CD4-positive, CD25-positive, alpha-beta regulatory T cell (primary cell): ENCODE measurements around the gene PCDHB10. TPM values are rescaled to one million over a fixed set of nuclear protein-coding genes. Genes with fewer than 3 reads are reported as not detected.
"Not testable (repeated sequence)": the region's sequence is repeated elsewhere in the genome, so short reads cannot be mapped to it uniquely, and the experiment has no call there.

Source experiments
- ATAC-seq, 2 donors: fragments of 150-1000 bp; cut with Tn5 transposase; one replicate each; pipeline ENCODE4 v1.10.0; 2021; ENCODE audit warnings: low read depth in 2 of 2, moderate number of reproducible peaks in 2 of 2, moderate library complexity in 1 of 2
- DNase-seq, 3 donors: peaks; one replicate each; pipeline versions ENCODE4 v3.0.0 to v3.0.0-alpha.2; 2012 to 2022; ENCODE audit warnings: mixed read lengths in 1 of 3
- H3K27ac ChIP-seq: one replicate; pipeline ENCODE4 v1.7.0; 2013; ENCODE audit warnings: mild to moderate bottlenecking, low read length; ENCODE audit not compliant: insufficient read depth, poor library complexity, severe bottlenecking
- H3K27me3 ChIP-seq: one replicate; pipeline ENCODE4 v1.7.0; 2013; ENCODE audit warnings: low read length; ENCODE audit not compliant: control insufficient read depth, insufficient read depth
- H3K36me3 ChIP-seq: one replicate; pipeline ENCODE4 v1.7.0; 2013; ENCODE audit warnings: mild to moderate bottlenecking, low read length, moderate library complexity; ENCODE audit not compliant: control insufficient read depth, insufficient read depth
- H3K4me1 ChIP-seq: 2 replicates; pipeline ENCODE4 v1.7.0; 2013; ENCODE audit warnings: mild to moderate bottlenecking, low read length; ENCODE audit not compliant: insufficient read depth, control insufficient read depth, poor library complexity, severe bottlenecking
- H3K4me3 ChIP-seq: one replicate; pipeline ENCODE4 v1.7.0; 2013; ENCODE audit warnings: low read depth, mild to moderate bottlenecking, low read length, moderate library complexity
- H3K9me3 ChIP-seq, 2 experiments: 1 replicate in 1 of 2; 2 replicates in 1 of 2; pipeline ENCODE4 v1.7.0; 2013; ENCODE audit warnings: low read length in 2 of 2, mild to moderate bottlenecking in 1 of 2, moderate library complexity in 1 of 2; ENCODE audit not compliant: control insufficient read depth in 2 of 2
- H3K27ac Mint-ChIP-seq, 3 donors: one replicate each; pipeline ENCODE4 v1.8.0; 2020 to 2022; ENCODE audit warnings: mild to moderate bottlenecking in 3 of 3, mixed read lengths in 3 of 3, moderate library complexity in 2 of 3
- H3K27me3 Mint-ChIP-seq: one replicate; pipeline ENCODE4 v1.8.0; 2022; ENCODE audit warnings: mild to moderate bottlenecking, mixed read lengths
- H3K36me3 Mint-ChIP-seq: one replicate; pipeline ENCODE4 v1.8.0; 2020; ENCODE audit warnings: mixed read lengths
- H3K4me1 Mint-ChIP-seq, 4 donors: one replicate each; pipeline ENCODE4 v1.8.0; 2020 to 2022; ENCODE audit warnings: mixed read lengths in 4 of 4, mild to moderate bottlenecking in 1 of 4
- H3K4me3 Mint-ChIP-seq, 4 donors: one replicate each; pipeline ENCODE4 v1.8.0; 2020 to 2022; ENCODE audit warnings: mild to moderate bottlenecking in 4 of 4, mixed read lengths in 4 of 4, moderate library complexity in 3 of 4
- H3K9me3 Mint-ChIP-seq, 7 donors: one replicate each; pipeline ENCODE4 v1.8.0; 2020 to 2022; ENCODE audit warnings: mixed read lengths in 7 of 7, mild to moderate bottlenecking in 3 of 7, moderate library complexity in 2 of 7
- polyA plus RNA-seq, 4 donors: library from polyadenylated mRNA; unstranded; fragments of 300-500 nt; fragmentation: Illumina TruSeq; gene quantifications; one replicate each; pipeline ENCODE4 v1.2.3, GENCODE V29; 2021
- total RNA-seq: library from RNA; stranded (reverse); gene quantifications from one replicate; pipeline ENCODE4 v1.2.3, GENCODE V29; 2022

Gene PCDHB10
- total and polyA plus RNA-seq, 5 donors from 2014 or later, result not detected

GRCh38 chr5:141157356-141157755, 34.8 kb upstream of the PCDHB10 start:
- H3K4me3 ChIP-seq, H3K4me1 ChIP-seq, H3K27ac Mint-ChIP-seq, H3K4me1 Mint-ChIP-seq, H3K4me3 Mint-ChIP-seq, ATAC-seq, H3K27me3 ChIP-seq, H3K36me3 ChIP-seq, H3K36me3 Mint-ChIP-seq, DNase-seq, H3K27ac ChIP-seq: not testable (repeated sequence)
- H3K9me3 Mint-ChIP-seq, result peaks cover 2 to 21% (median 10%) of the 10 kb centered on the region in 7 donors
- H3K27me3 Mint-ChIP-seq, result peaks cover 14% of the 10 kb centered on the region
- H3K9me3 ChIP-seq, result peaks cover 10 to 15% of the 10 kb centered on the region in 2 experiments

DNA sequence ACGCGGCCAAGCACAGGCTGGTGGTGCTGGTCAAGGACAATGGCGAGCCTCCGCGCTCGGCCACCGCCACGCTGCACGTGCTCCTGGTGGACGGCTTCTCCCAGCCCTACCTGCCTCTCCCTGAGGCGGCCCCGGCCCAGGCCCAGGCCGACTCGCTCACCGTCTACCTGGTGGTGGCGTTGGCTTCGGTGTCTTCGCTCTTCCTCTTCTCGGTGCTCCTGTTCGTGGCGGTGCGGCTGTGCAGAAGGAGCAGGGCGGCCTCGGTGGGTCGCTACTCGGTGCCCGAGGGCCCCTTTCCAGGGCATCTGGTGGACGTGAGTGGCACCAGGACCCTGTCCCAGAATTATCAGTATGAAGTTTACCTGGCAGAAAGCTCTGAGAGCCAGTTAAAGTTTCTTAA, 34.3 kb upstream of the PCDHB10 start:
- not testable (repeated sequence) for H3K4me1 Mint-ChIP-seq, H3K36me3 Mint-ChIP-seq, H3K4me3 ChIP-seq, H3K27me3 ChIP-seq, H3K4me3 Mint-ChIP-seq, ATAC-seq, H3K27ac Mint-ChIP-seq, H3K36me3 ChIP-seq, DNase-seq, H3K4me1 ChIP-seq, H3K27ac ChIP-seq
- H3K9me3 ChIP-seq, result peaks cover 9 to 17% of the 10 kb centered on the region in 2 experiments
- Mint-ChIP-seq H3K27me3 (peaks cover 14% of the 10 kb centered on the region), H3K9me3 (peaks cover 2 to 21% (median 9%) of the 10 kb centered on the region in 7 donors)

DNA sequence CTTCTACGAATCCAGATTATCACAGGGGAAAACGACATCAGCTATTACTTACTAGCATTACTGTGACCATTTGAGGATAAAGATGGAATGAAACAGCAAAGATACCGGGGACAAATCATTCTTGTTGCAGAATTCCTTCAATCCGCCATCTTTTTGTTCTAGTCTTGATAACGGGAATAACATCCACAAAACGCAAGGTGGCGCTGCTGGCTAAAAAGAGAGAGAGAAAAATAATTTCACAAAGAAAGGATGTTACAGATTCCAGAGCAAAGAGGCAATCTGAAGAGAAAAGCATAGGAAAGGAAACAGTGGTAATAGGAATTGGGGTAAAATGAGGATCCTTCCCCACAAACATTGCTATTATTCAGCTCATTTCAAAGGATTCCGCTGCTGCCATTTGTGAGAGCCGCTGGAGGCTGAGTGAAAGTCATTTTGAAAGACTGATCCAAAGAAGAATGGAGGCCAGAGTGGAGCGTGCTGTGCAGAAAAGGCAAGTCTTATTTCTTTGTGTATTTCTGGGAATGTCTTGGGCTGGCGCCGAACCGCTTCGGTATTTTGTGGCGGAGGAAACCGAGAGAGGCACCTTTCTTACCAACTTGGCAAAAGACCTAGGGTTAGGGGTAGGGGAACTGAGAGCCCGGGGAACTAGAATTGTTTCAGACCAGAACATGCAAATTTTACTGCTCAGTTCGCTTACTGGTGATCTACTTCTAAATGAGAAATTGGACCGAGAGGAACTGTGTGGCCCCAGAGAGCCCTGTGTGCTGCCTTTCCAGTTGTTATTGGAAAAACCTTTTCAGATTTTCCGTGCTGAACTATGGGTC, 19.6 kb upstream of the PCDHB10 start, which contains the start of gene PCDHB7:
Gene PCDHB7, plus strand, starts transcription at position 264 of the 824 bp plus-strand sequence. Its CDS starts 192 bp downstream, at position 456.
- Histone ChIP-seq H3K36me3 (no peaks in the 10 kb centered on the region), H3K9me3 (no peaks in the 10 kb centered on the region), H3K27ac (no peak within 1 kb of the TSS), H3K4me3 (no peak within 1 kb of the TSS), H3K27me3 (peaks cover 5% of the 10 kb centered on the region), H3K4me1 (no peaks in the 10 kb centered on the region)
- Mint-ChIP-seq H3K36me3 (no peaks in the 10 kb centered on the region), H3K27ac (no peak within 1 kb of the TSS), H3K9me3 (peaks cover 0 to 13% (median 4%) of the 10 kb centered on the region in 7 donors), H3K4me3 (no peak within 1 kb of the TSS), H3K4me1 (peaks cover 0 to 5% (median 0%) of the 10 kb centered on the region in 4 donors), H3K27me3 (peaks cover 14% of the 10 kb centered on the region)
- peak in 1 of 3 donors; percentile 17 for DNase-seq
- ATAC-seq, result no peak

GRCh38 chr5:141174291-141175104, 17.7 kb upstream of the PCDHB10 start:
- ATAC-seq, H3K27ac Mint-ChIP-seq: not testable (repeated sequence)

GRCh38 chr5:141175933-141176332, 16.2 kb upstream of the PCDHB10 start:
- Mint-ChIP-seq H3K9me3 (peaks cover 0 to 11% (median 2%) of the 10 kb centered on the region in 7 donors), H3K27me3 (peaks cover 14% of the 10 kb centered on the region), H3K36me3 (no peaks in the 10 kb centered on the region), H3K27ac (no peak overlapping the region), H3K4me3 (no peak overlapping the region), H3K4me1 (peaks cover 0 to 5% (median 0%) of the 10 kb centered on the region in 4 donors)
- Histone ChIP-seq H3K4me1 (no peaks in the 10 kb centered on the region), H3K9me3 (no peaks in the 10 kb centered on the region), H3K36me3 (no peaks in the 10 kb centered on the region), H3K27me3 (peaks cover 5% of the 10 kb centered on the region), H3K4me3 (no peak overlapping the region), H3K27ac (no peak overlapping the region)
- DNase-seq, result no peak
- ATAC-seq, result no peak

More at GRCh38 chr5:141174291-141175104, 17.7 kb upstream of the PCDHB10 start:
- not testable (repeated sequence) for H3K4me3 ChIP-seq, H3K4me1 ChIP-seq, H3K4me3 Mint-ChIP-seq, H3K27me3 ChIP-seq, H3K27ac ChIP-seq, H3K36me3 ChIP-seq, H3K4me1 Mint-ChIP-seq, H3K9me3 ChIP-seq, H3K36me3 Mint-ChIP-seq, DNase-seq
- peaks cover 0 to 11% (median 0%) of the 10 kb centered on the region in 7 donors for H3K9me3 Mint-ChIP-seq
- peaks cover 14% of the 10 kb centered on the region for H3K27me3 Mint-ChIP-seq

GRCh38 chr5:141177577-141178191, 14.5 kb upstream of the PCDHB10 start, which contains the start of gene PCDHB8:
PCDHB8 (plus strand) TSS chr5:141177790; CDS start chr5:141178035, 245 bp downstream.
- H3K4me1 Mint-ChIP-seq, H3K4me3 Mint-ChIP-seq, DNase-seq, H3K27ac Mint-ChIP-seq, H3K4me1 ChIP-seq, H3K36me3 Mint-ChIP-seq, ATAC-seq, H3K27me3 ChIP-seq, H3K4me3 ChIP-seq, H3K9me3 ChIP-seq, H3K36me3 ChIP-seq, H3K27ac ChIP-seq: not testable (repeated sequence)
- H3K9me3 Mint-ChIP-seq, result peaks cover 0 to 10% (median 7%) of the 10 kb centered on the region in 7 donors
- peaks cover 14% of the 10 kb centered on the region for H3K27me3 Mint-ChIP-seq

- H3K27me3 ChIP-seq, result not testable (repeated sequence)
These were observed 12.8 kb upstream of the PCDHB10 start for GRCh38 chr5:141179371-141179770.

More at GRCh38 chr5:141179371-141179770, 12.8 kb upstream of the PCDHB10 start:
- not testable (repeated sequence) for H3K4me1 ChIP-seq, H3K4me1 Mint-ChIP-seq, H3K4me3 ChIP-seq, DNase-seq, H3K4me3 Mint-ChIP-seq, H3K36me3 Mint-ChIP-seq, H3K9me3 ChIP-seq, H3K36me3 ChIP-seq, ATAC-seq, H3K27ac ChIP-seq, H3K27ac Mint-ChIP-seq
- Mint-ChIP-seq H3K27me3 (peaks cover 11% of the 10 kb centered on the region), H3K9me3 (peaks cover 0 to 16% (median 6%) of the 10 kb centered on the region in 7 donors)
